Hematopoietic multipotent progenitor cell treated with erythropoietin and hydrocortisone succinate and interleukin-3 and kit ligand, for 4 days (in vitro differentiated cells): ENCODE data around the gene CHST13.
A peak's percentile ranks its signal among the peaks of the same experiment; 100 is the strongest.

Source experiments
- DNase-seq: peaks from one replicate; pipeline ENCODE4 v3.0.0-alpha.2; 2015

CHST13 gene

GRCh38 chr3:126488886-126489569, 34.9 kb upstream of the CHST13 start:
- no peak for DNase-seq

GRCh38 chr3:126490619-126491018, 33.3 kb upstream of the CHST13 start:
- no peak for DNase-seq

DNA sequence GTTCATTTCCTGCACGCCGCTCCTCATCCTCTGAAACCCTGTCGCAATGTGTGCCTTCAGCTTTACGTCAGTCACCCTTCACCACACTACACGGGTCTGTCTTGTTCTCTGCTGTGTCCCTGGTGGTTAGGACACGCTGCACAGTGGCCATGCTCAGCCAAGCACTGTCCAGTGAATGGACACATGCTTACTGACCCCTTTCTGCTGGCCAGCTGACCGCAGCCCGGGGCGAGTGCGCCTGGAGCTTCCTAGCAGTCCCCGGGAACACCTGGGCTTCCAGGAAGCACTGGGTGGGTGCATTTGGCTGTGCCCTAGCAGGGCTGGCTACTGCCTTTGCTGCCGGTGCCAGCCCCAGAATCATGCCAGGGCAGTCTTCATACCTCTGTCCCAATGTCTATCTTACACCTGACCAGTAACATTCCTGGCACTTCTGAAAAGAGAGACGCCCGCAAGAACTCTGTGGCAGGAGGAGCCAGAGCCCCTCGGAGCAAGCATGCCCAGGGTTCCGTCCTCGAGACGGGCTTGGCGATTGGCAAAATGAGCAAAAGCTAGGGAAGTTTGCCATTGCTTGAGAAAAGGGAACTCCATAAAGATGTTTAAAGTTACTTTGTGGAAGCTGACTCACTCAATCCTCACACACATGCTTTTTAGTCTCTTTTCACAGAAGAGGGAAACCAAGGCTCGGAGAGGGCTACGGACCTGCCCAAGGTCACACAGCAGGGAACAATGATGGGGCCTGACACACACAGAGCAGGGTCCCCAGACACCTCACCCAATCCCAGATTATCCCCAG, 32.5 kb upstream of the CHST13 start:
- DNase-seq: no peak

- DNase-seq: no peak
Observed at GRCh38 chr3:126493051-126493450, 30.9 kb upstream of the CHST13 start.

GRCh38 chr3:126493739-126494138, 30.2 kb upstream of the CHST13 start:
- peak; percentile 39 for DNase-seq

DNA sequence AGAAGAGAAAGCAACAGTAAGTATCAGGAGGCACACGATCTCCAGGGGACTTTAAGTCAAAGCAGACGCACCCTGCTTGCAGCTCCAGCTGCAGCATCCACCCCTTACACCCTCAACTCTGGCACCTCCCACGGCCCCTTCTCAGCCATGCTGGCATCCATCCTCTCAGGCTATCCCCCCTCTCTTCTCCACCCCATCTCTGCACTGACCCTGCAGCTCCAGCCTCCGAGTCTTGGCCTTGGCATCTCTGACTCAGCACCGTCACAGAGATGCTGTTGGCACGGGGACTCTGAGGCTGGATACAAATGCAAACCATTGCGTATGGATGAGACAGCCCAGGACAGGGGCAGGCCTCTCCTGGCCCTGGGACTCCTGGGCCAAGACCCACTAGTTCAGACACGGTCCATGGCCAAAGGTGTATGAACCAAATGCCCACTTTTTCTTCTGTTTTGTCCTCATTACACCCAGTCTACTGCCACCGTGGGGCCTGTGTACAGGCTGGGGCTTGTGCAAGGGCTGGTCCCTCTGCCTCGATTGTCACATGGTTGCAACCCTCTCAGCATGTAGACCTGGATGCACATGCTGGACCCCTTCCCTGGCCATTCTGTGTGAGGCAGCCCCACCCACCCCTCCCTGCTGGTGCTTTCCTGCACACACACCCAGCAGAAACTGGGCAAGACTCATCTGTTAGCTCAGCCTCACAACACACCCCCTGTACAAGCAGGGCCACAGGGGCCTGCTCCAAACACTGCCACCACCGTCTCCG, 29.6 kb upstream of the CHST13 start:
- no peak for DNase-seq

GRCh38 chr3:126494970-126495230, 29.1 kb upstream of the CHST13 start:
- DNase-seq: no peak

DNA sequence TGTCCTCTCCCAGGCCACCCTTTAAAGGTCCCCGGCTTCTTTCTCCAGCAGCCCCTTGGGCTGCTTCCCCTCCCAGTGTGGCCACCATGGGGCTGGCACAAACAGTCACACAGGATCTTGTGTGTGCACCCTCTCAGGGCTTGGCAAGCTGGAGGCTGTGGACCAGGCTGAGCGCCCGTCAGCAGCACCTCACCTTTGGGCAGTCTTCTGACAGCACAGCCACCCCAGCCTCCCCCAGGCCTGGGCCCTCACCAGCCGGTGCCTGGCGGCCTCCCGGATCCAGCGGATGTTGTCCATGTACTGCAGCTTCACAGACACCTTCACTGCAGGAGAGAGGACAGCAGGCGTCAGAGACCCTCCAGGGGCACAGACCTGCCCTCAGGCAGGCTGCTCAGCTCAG, 28.2 kb upstream of the CHST13 start:
- no peak for DNase-seq

GRCh38 chr3:126496894-126497850, 26.8 kb upstream of the CHST13 start:
- DNase-seq: peak; percentile 37

GRCh38 chr3:126497956-126498355, 26.0 kb upstream of the CHST13 start:
- no peak for DNase-seq

- no peak for DNase-seq
Observed at GRCh38 chr3:126498461-126498860, 25.5 kb upstream of the CHST13 start.

- no peak for DNase-seq
Observed at GRCh38 chr3:126498929-126499328, 25.0 kb upstream of the CHST13 start.

GRCh38 chr3:126499401-126499800, 24.6 kb upstream of the CHST13 start:
- DNase-seq: no peak

DNA sequence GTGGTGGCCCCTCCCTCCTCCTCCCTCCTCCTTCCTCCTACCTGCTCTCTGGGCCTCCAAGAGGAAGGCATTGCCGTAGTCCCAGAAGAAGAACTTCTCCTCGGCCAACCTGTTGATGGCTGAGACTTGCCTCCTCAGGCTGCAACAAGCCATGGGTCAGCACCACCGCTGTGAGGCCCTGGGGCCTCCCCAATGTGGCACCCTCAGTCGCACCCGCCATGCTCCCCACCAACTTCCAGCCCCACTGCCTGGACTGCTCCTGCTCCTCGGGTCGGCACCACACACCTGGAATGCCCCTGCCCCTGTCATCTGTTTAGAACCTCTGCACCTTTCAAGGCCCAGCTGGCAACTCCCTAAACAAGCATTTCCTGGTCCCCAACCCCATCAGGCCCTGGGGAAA, 23.9 kb upstream of the CHST13 start:
- no peak for DNase-seq

- DNase-seq: no peak
Observed at GRCh38 chr3:126501054-126501453, 22.9 kb upstream of the CHST13 start.

DNA sequence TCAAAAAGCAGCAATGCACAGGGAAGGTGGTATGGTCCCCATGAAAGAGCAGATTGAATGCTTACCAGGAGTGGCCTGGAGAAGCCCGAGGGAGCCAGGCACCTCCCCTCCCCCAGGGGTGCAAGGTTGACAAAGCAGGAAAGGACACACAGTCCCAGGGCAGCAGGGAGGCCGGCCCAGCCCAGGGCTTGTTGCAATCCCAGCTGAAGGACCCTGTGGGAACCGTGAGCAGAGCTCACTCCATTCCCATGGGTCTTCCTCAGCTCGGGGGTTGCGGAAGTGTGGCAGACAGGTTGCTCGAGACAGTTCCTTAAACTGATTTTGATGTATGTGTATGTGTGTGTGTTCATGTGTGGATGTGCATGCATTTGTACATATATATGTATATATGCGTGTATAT, 22.2 kb upstream of the CHST13 start:
- DNase-seq: no peak

DNA sequence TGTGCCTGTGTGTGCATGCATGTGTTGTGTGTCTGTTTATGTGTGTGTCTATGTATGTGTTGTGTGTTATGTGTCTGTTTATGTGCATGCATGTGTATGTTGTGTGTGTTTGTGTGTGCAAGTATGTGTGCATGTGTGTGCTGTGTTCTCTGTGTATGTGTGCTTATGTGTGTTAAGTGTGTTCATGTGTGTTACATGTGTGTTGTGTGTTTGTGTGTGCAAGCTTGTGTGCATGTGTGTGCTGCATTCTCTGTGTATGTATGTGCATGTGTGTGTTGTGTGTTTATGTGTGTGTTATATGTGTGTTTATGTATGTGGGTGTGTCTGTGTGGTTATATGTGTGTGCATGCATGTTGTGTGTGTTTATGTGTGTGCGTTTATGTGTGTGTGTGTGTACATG, 21.3 kb upstream of the CHST13 start:
- DNase-seq: no peak

DNA sequence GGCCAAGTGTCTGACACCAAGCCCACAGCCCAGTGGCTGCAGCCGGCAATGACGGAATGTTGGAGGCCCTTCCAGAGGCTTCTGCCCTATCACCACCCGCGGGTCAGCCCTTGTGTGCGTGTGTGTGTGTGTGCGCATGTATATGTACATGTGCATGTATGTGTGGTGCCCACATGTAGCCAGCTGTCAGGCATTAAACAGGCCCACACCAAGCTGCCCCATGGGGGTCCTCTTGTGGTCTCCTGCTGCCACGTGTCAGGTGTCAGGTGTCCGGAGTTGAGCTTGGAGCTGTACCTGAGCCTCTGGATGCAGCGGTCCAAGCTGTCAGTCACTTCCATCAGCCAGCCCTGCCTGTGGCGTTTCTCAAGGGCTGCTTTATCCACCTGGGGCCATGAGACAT, 20.3 kb upstream of the CHST13 start:
- DNase-seq: no peak

- no peak for DNase-seq
Observed at GRCh38 chr3:126507886-126508285, 16.1 kb upstream of the CHST13 start.

- DNase-seq: no peak
Observed at GRCh38 chr3:126508564-126508964, 15.4 kb upstream of the CHST13 start.

- DNase-seq: peak; percentile 31
Observed at GRCh38 chr3:126509597-126510307, 14.2 kb upstream of the CHST13 start.

DNA sequence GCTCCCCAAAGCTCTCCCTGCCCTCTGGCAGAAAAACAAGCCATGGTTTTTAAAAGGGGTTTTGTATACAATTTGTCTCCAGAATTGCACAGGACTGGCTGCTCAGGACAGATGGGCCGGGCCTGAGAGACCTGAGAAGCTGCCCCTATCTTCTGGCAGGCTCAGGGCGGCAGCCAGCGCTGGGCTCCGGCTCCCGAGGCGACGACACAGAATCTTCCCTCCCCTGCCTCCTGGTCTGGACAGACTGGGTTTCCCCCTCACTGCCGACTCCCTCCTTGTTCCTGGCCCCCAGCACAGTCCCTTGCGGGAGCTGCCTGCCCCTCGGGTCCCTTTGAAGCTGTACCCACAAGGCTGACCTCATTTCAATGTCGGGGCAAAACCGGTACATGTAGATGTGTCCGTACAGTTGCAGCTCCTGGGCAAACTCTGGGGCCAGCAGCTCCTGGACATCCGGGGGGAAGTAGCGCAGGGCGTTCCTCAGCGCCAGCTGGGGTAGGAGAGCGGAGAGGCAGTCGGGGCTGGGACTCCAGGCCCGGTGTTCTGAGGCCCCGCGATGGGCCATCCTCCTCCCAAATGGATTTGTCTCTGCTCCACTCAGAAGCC, 13.5 kb upstream of the CHST13 start:
- no peak for DNase-seq
